ENCODE data around the gene KDM3B. TPM values are rescaled to one million over a fixed set of nuclear protein-coding genes. Genes with fewer than 3 reads are reported as not detected.

The KDM3B gene
- total RNA-seq, 6 experiments from 2014 or later, result 13.7 to 19.7 (median 18.3) TPM

DNA sequence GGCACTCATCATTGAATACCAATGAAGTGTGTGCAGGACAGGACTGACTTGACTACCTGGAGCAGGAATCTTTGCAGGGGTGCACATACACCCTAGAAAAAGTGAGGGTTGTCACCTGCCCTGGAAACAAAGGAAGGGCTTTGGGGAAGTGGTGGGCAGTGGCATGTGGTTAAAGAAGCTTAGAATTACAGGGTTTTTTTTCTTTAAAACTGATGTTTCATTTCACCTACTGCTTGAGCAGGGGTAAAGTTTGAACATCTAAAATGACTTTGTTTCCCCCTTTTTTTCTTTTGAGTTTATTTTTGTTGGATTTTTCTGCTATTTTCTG lies 2.0 kb upstream of the KDM3B start:
- ATAC-seq (no peak), DNase-seq (no peak)
- H3K4me3 ChIP-seq, result no peak overlapping the region
- H3K27me3 ChIP-seq, result no peaks in the 10 kb centered on the region
- peaks cover 0 to 16% (median 4%) of the 10 kb centered on the region in 4 donors for H3K4me1 ChIP-seq
- TF ChIP-seq, protein P1, sequence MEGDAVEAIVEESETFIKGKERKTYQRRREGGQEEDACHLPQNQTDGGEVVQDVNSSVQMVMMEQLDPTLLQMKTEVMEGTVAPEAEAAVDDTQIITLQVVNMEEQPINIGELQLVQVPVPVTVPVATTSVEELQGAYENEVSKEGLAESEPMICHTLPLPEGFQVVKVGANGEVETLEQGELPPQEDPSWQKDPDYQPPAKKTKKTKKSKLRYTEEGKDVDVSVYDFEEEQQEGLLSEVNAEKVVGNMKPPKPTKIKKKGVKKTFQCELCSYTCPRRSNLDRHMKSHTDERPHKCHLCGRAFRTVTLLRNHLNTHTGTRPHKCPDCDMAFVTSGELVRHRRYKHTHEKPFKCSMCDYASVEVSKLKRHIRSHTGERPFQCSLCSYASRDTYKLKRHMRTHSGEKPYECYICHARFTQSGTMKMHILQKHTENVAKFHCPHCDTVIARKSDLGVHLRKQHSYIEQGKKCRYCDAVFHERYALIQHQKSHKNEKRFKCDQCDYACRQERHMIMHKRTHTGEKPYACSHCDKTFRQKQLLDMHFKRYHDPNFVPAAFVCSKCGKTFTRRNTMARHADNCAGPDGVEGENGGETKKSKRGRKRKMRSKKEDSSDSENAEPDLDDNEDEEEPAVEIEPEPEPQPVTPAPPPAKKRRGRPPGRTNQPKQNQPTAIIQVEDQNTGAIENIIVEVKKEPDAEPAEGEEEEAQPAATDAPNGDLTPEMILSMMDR (IDR thresholded peaks at IDR 0.05), result no peak
- no peak for TF ChIP-seq POLR2A (IDR thresholded peaks at IDR 0.05)
- peaks cover 0 to 18% (median 5%) of the 10 kb centered on the region in 4 donors for H3K36me3 ChIP-seq
- intact Hi-C loops (cut with DNase I), result no loop called here
- H3K27ac ChIP-seq, result no peak overlapping the region
- no peaks in the 10 kb centered on the region for H3K9me3 ChIP-seq

DNA sequence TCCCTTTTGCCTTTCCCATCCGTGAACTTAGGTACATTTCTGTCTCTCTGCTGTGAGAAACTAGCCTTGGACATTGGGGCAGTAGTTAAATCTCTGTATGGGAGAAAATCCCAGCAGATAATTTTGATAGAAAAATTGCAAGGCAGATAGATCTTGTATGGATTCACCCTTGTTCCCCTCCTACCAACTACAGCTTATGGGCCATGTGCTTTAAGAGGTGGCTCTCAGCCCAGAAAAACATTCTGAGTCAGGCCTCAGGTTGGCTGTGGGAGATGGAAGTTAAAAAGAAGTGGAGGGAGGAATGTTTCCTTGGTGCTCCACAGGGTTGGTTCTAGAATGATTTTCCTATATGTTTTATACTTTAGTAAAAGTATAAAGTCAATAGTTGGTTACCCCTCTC lies 1.4 kb upstream of the KDM3B start:
- 89% methylated on average over 1 of the region's 1 CpG for WGBS (ENCODE audit: insufficient coverage, low coverage, low lambda C conversion rate, missing lambda C conversion rate)
- no peak overlapping the region for H3K27ac ChIP-seq

GRCh38 chr5:138351517-138351916 lies 968 bp upstream of the KDM3B start:
- ATAC-seq (no peak), DNase-seq (no peak)
- intact Hi-C loops (cut with DNase I), result no loop called here
- Histone ChIP-seq H3K27ac (no peak overlapping the region), H3K36me3 (peaks cover 0 to 9% (median 4%) of the 10 kb centered on the region in 4 donors), H3K9me3 (no peaks in the 10 kb centered on the region), H3K4me1 (peaks cover 0 to 20% (median 4%) of the 10 kb centered on the region in 4 donors), H3K4me3 (no peak overlapping the region), H3K27me3 (no peaks in the 10 kb centered on the region)
- TF ChIP-seq POLR2A (IDR thresholded peaks at IDR 0.05), result no peak
- TF ChIP-seq, protein P1 (IDR thresholded peaks at IDR 0.05), result no peak

More for the DNA sequence above, 1.4 kb upstream of the KDM3B start:
- DNase-seq (no peak), ATAC-seq (no peak)
- Histone ChIP-seq H3K9me3 (no peaks in the 10 kb centered on the region), H3K27me3 (no peaks in the 10 kb centered on the region), H3K36me3 (peaks cover 0 to 13% (median 5%) of the 10 kb centered on the region in 4 donors), H3K4me1 (peaks cover 0 to 20% (median 4%) of the 10 kb centered on the region in 4 donors), H3K4me3 (no peak overlapping the region)
- TF ChIP-seq, protein P1 (IDR thresholded peaks at IDR 0.05), result no peak
- no peak for TF ChIP-seq POLR2A (IDR thresholded peaks at IDR 0.05)
- intact Hi-C loops (cut with DNase I), result no loop called here

GRCh38 chr5:138352722-138353559 lies 456 bp downstream of the KDM3B start:
- Histone ChIP-seq H3K27me3 (no peaks in the 10 kb centered on the region), H3K9me3 (no peaks in the 10 kb centered on the region), H3K4me3 (peak overlapping the region; percentile 86 to 96 (median 95)), H3K27ac (peak overlapping the region; percentile 85 to 97 (median 95)), H3K4me1 (peaks cover 0 to 20% (median 4%) of the 10 kb centered on the region in 4 donors), H3K36me3 (no peaks in the 10 kb centered on the region)
- DNase-seq, result peak; percentile 70 to 78 (median 74)
- intact Hi-C loops (cut with DNase I), result no loop called here
- ATAC-seq, result peak; percentile 63 to 65 (median 64)
- TF ChIP-seq POLR2A (IDR thresholded peaks at IDR 0.05), result peak; percentile 43
- TF ChIP-seq, protein P1 (IDR thresholded peaks at IDR 0.05), result peak in 3 of 4 donors; percentile 38 to 43 (median 41)
- 3% methylated on average over 6 of the region's 88 CpGs for WGBS (ENCODE audit: insufficient coverage, low coverage, low lambda C conversion rate, missing lambda C conversion rate)
